Amniotic stem cell (primary cell): Measurements from ENCODE around the gene CDH22.

Experiments
- DNase-seq: peaks from one replicate; lab custom pipeline; 2025; lab: John Stamatoyannopoulos, UW

CDH22 gene

DNA sequence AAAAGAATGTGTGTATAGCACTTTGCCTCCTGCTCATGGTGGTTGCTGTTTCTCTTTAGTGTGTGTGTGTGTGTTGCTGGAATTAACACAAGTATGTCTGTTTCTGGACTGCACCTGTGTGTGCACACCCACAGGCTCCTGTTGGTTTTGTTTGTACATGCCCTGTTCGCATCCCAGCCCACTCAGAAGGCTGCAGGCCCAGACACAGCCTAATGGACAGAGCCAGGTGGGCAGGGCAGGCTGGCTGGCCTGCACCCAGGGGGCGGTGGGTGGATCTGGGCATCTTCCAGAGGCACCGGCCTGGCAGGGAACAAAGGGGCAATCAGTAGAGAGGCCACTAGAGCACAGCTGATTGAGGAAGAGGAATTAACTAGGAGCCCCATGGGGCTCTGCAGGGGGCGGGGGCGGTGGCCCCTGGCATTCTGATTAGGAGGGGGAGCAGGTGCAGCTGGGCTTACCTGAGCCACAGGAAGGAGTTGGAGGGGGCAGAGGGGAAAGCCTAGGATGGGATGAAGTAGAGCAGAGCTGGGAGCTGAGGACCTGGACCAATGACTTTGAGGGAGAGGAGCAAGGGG is 168.3 kb downstream of the CDH22 start:
- no peak for DNase-seq

DNA sequence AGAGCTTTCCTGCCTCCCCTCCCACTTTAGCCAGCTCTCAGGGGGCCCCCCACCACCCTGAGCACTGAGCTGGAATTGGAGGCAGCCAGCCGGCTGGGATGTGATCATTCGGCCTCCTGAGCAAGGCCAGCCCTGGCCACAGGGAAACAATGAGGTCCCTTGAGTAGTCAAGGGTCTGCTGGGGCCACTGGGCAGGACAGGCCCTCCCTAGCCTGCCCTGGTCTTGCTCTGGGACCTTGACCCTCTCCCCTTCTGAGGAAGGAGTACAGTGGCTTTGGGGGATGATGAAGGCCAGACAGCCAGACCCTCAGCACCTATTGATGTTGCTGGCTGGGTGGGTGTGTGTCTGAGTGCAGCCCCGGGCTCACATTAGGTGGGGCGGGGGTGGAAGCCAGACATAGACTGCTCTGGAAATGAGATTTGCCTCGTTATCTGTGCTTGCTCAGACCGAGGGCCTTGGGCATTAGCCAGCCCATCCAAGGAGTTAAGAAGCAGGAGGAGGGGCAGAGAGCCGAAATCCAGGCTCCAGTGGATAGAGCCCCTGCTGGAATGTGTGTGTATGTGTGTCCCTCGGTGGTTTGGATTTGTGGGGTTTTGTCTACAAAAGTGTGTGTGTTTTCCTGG is 168.9 kb downstream of the CDH22 start:
- no peak for DNase-seq

DNA sequence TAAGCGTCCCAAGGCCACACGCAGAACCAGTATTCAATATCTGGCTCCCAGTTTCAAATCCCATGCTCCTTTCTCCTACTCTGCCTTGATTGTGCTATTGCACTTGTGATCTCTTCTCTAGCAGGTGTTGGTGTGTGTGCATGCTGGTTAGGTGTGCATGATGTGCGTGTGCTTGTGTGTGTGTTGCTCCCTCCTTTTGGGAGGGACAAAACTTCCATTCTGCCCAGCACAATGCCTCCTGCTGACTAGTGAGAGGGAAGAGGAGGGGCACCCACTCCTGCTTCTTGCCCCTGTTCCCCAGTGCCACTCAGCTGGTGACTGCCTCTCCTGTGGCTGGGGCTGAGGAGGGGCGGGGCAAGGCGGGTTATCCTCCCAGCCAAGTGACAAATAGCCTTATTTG is 170.5 kb downstream of the CDH22 start:
- DNase-seq = no peak

DNA sequence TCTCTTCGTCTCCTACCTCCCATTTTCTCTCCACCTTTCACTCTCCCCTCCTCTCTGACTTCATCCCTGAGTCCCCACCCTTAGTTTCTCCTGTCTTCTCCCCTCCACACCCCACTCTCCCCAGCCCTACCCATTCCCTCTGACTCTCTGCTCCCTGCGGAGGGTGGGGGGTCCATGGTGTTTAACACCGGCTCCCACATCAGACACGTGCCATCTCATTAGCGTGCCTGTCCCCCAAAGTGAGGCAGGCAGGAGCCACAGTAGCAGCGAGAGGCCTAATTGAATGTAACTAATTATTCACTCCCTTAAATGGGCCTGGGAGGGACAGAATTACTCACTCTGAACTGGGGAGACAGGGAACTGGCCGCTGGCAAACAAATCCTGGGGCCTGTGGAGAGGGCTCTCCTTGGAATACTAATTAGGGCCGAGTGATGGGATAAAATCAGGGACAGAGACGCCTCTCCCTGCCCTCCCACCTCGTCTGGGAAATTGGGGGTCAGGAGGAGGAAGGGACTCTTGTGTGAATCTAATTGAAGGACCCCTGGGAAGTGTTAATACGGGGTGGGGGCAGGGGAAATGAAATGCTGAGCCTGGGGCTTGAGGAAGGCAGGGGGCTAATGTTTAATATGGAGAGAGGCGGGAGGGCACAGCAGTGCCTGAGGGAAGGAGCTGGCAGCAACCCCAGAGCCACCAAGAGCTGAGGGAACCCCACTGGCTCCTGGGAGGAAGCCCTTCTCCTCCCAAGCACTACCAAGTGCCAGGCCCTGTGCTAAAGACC is 172.3 kb downstream of the CDH22 start:
- no peak for DNase-seq

DNA sequence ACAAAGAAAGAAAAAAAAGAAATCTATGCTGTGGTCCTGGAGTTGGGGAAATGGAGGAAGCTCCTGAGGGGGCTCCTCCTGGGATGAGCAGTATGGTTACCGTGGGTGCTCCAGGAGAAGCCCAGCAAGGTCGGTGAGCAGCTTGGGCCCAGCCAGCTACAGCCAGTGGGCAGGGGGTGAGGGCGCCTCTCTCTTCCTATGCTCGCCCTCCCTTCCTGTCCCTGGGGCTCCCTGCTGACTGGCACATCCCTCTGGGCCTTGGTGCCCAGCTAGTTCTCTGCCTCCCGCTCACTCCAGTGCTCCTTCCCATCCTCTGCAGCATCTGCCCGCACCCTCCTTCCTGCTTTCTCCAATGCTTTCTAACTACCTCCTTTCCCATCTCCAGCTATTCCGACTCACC is 173.6 kb downstream of the CDH22 start:
- no peak for DNase-seq

DNA sequence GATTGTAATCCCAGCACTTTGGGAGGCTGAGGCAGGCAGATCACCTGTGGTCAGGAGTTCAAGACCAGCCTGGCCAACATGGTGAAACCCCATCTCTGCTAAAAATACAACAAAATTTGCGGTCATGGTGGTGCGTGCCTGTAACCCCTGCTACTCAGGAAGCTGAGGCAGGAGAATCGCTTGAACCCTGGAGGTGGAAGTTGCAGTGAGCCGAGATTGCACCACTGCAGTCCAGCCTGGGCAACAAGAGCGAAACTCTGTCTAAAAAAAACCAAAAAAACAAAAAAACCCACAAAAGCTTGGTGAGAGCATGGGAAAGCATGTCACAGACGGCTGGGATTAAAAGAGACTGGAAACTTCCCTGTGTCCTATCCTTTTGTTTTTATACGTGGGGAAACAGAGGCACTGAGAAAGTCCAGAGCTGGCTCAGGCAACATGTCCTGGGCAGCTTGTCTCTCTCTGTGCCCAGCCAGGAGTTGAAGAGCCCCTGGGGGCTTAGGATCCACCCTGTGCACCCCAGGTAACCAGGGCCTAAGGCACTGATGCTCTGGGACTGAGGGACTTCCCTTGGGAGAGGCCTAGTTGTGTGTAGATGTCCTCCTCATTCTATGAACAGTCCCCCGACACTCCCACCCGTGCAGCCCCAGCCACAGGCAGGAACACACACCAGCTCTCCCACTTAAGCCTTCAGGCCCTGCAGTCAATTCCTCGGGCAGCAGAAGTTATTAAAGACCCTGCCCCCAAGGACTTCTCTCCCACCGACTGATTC is 174.2 kb downstream of the CDH22 start:
- no peak for DNase-seq

DNA sequence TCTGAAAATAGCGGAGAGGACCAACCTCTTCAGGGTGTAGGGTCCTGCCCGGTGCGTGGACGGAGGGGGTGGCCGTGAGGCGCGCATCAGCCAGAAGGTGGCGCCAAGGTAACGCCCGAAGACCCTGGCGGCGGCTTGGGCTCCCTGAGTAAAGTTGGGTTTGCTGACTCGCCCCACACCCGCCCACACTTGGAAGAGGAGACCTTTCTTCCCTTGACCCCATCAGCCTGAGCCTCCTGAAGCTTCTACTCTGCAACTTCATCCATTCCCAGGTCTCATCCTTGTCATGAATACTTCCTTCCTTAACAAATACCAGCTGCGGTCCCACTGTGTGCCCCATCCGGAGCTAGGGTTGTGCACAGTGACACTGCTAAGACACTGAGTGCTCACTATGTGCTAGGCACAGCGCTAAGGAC is 175.6 kb downstream of the CDH22 start:
- no peak for DNase-seq

DNA sequence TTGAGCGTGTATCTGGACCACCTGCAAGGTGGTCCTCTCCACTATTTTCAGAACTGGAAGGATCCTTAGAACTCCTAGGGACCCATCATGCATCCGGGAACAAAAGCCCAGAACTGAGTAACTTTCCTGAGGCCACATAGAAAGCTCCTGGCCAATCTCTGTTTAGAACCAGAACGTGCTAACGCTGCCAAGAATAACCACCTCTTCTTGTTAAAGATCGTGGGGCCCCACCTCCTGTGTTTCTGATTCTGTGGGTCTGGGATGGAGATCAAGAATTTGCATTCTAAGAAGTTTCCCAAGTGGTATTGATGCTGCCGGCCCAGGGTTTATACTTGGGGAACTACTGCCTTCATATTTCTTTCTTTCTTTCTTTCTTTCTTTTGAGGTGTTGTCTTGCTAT is 176.9 kb downstream of the CDH22 start:
- no peak for DNase-seq

DNA sequence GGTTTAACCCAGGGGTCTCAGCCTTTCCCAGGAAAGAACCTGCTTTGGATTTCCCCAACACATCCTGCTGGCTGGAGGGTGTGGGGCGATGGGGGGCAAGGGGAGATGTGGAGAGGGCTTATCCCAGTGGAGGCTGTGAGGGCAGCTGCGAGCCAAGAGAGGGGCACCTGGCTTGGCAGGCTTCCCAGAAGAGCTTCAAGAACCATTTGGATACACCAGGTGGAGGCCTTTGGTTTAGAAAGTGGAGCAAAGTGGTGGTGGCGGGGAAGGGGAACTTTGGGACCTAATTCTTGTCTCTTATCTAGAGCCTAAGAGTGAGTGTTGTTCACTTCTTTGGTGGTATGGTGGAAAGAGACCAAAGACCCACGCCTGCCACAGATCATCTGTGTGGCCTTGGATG is 177.8 kb downstream of the CDH22 start:
- no peak for DNase-seq

DNA sequence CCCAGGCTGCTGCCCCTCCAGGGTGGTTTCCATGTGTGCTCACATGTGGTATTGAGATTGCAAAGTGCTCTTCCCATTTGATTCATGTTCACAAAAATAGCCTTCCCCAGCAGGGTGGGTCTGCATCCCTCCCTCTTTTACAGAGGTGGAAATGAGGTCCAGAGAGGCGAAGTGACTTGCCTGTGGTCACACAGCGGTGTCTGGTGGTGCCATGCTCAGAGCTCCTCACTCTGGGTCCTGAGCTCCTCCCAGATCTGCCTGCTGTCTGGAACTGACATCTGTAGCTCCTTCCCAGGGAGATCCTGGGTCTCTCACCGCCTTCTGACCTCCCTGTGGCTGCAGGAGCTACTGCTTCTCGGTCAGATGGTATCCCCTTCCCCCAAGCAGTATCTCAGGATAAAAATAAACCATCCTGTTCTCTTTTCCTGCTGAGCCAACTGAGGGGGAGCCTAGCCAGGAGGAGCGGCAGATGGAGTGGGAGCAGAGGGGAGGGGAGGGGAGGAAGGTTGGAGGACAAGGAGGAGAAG is 178.3 kb downstream of the CDH22 start:
- DNase-seq = no peak

DNA sequence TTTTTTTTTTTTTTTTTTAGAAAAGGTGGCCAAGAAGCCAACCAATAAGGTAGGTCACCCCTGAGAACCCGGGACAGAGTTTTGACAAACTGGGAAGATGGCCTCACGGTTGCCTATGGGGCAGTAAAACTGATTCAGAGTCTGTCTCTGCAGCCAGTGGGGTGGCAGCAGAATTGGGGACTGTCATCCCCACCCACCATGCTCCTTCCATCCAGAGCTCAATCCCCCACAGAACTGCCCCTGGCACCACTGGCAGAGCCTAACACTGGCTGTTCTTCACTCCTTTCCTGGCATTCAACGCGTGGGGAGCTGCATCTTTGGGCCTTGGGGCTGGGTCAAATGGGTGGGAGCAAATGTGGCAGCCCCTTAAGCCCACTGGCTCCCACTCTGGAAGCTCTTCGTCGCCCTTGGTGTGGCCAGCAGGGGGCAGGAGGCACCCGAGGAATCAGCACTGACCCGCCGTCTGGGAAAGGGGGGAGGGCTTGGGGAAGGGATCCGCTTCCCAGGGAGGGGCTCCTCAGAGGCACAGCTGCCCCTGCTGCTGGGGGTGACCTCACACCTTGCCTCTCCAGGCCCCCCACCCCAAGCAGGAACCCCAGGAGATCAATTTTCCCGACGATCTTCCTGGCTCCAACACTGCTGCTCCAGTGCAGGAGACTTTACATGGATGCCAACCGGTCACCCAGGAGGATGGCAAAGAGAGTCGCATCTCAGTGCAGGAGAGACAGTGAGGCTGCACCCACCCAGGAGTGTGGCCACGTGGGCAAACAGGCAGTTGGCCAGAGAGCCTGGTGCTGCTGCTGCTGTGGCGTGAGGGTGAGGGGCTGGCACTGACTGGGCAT is 179.8 kb downstream of the CDH22 start:
- no peak for DNase-seq

DNA sequence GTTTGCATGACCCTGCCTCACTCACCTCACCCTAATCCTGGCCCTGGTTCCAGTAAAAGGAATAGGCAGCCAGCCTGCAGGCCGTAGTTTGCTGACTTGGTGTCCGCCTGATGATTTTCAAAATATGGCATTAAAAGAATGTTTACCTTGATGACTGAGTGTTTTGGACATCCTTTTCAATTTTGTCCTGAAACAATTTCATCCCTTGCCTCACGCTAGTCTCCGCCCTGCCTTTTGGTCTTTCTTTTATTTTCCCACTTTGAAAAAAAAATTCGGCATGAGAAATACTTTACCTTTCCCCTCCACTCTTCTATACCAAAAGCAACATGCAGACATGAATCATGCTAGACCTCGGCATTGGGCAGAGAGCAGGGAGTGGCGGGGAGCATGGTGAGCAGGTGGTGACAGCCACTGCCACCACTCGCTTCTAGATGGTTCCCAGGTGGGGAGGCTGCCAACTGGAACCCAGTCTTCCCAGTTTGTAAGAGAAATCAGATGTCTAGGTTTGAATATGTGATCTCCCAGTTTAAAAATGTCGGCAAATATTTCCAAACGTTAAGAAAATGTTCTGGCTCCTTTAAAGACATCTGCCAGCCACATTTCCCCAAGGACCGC is 180.8 kb downstream of the CDH22 start:
- DNase-seq = no peak

DNA sequence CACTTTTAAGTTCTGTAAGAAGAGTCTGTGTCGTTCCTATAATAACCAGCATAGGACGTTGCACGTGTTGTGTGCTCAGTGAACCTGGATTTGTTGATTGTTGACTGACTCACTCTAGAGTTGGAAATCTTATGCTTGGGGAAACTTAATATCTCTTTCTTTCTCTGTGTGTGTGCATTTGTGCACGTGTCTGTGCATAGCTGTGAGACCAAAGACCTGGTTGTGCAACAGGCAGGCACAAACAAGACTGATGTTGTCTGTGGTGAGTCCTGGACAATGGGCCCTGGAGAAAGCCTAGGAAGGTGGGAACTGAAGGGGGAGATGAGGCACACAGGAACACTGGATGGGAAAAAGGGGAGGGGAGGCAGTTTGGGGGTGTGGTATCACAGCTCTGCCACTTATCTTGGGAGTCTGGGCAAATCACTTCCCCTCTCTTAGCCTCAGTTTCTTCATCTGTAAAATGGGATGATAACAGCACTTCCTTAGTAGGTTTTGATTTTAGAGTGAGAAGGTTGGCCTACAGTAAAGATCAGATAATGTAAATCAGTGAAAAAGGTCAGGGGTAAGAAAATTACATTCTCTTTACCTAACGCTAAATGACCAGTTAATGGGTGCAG is 181.8 kb downstream of the CDH22 start:
- DNase-seq = no peak
